NCI-H2029 treated with DMSO at 0.1 percent for 48 hours (cell line): ENCODE data around the gene TDRD9.
"Not testable (repeated sequence)": the region's sequence is repeated elsewhere in the genome, so short reads cannot be mapped to it uniquely, and the experiment has no call there.

Experiments
- DNase-seq: peaks from one replicate; lab custom pipeline; 2025; lab: John Stamatoyannopoulos, UW

TDRD9 gene, protein sequence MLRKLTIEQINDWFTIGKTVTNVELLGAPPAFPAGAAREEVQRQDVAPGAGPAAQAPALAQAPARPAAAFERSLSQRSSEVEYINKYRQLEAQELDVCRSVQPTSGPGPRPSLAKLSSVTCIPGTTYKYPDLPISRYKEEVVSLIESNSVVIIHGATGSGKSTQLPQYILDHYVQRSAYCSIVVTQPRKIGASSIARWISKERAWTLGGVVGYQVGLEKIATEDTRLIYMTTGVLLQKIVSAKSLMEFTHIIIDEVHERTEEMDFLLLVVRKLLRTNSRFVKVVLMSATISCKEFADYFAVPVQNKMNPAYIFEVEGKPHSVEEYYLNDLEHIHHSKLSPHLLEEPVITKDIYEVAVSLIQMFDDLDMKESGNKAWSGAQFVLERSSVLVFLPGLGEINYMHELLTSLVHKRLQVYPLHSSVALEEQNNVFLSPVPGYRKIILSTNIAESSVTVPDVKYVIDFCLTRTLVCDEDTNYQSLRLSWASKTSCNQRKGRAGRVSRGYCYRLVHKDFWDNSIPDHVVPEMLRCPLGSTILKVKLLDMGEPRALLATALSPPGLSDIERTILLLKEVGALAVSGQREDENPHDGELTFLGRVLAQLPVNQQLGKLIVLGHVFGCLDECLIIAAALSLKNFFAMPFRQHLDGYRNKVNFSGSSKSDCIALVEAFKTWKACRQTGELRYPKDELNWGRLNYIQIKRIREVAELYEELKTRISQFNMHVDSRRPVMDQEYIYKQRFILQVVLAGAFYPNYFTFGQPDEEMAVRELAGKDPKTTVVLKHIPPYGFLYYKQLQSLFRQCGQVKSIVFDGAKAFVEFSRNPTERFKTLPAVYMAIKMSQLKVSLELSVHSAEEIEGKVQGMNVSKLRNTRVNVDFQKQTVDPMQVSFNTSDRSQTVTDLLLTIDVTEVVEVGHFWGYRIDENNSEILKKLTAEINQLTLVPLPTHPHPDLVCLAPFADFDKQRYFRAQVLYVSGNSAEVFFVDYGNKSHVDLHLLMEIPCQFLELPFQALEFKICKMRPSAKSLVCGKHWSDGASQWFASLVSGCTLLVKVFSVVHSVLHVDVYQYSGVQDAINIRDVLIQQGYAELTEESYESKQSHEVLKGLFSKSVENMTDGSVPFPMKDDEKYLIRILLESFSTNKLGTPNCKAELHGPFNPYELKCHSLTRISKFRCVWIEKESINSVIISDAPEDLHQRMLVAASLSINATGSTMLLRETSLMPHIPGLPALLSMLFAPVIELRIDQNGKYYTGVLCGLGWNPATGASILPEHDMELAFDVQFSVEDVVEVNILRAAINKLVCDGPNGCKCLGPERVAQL (N-terminal part only)

GRCh38 chr14:103928011-103928890 lies at the start of gene TDRD9:
TSS of gene TDRD9 (plus strand) at chr14:103928456. CDS start at chr14:103928510, 54 bp downstream.
- no peak for DNase-seq

- no peak for DNase-seq
These were observed 49.1 kb upstream of the TDRD9 start for GRCh38 chr14:103879118-103879569.

DNA sequence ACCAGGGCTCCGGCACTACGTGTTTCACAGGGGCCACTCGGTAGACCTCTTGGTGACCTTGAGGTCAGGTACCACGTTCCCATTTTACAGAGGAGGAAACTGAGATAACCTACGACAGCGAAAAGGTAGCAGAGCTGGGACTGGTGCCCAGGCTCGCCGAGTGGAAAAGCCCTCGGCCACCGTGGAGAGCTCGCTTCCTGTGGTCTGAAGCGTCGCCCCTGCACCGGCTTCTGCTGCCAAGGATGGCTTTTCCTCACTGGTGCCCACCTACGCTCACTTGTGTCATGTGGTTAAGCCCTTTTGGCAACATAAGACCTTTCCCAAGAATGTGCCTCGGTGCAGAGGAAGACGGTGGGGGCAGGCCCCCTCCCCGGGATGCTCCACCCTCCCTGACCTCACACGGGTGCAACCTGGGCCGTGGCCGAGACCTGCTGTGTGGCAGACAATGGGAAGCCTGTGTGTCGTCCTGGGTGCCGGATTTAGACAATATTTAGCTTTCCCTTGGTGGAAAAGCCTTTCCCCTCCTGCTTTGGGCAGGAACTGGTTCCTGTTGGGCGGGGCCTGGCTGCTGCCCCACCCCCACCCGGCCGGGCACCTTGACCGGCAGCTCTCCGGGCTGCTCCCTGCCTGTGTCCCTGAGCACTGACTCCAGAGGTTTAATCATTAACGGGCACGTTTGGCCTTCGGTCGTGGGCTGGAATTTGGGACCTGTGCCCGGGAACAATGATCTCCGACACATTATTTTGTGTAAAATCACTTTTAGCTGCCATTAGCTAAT lies 48.5 kb upstream of the TDRD9 start:
- no peak for DNase-seq

DNA sequence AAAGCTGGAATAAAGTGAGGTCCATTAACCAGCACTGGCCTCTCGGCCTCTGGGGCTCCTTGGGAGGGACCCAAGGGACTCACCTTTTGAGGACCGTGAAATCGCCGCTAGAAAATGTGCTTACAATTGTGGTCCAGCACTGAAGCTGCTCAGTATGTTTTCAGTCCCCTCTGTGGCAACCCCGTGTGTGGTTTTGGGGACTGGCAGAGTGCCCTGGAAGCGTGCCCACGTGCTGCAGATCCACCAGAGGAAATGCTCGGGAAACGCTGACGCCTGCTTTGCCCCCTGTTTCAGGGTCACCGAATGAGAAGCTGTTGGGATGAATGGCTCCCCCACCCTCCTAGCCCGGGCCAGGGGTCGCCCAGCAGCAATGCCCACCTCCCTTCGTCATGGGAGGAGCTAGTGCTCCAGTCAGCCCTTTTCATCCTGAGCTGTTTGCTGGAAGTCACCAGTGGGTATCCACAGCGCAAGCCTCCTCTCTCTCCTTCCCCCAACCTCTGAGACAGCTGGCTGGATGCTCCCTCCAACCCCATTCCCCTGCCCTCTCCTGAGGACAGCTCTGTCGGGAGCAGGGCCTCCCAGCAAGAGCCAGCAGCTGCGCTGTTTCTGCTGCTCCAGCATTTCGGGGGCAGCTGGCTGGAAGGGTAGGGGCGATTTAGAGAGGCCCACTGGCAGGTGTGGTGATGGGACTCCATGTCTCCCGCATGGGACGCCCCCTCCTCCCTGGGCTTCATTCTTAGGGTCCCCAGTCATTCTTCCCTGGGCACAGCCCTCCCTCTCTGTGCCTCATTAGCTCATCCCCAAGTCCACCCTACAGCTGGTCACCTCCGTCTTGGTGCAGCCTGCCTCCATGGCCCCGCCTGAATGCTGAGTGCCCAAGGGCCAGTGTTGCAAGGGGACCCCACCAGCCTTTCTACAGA lies 47.6 kb upstream of the TDRD9 start:
- no peak for DNase-seq

- DNase-seq = no peak
These were observed 46.7 kb upstream of the TDRD9 start for GRCh38 chr14:103881268-103882201.

DNA sequence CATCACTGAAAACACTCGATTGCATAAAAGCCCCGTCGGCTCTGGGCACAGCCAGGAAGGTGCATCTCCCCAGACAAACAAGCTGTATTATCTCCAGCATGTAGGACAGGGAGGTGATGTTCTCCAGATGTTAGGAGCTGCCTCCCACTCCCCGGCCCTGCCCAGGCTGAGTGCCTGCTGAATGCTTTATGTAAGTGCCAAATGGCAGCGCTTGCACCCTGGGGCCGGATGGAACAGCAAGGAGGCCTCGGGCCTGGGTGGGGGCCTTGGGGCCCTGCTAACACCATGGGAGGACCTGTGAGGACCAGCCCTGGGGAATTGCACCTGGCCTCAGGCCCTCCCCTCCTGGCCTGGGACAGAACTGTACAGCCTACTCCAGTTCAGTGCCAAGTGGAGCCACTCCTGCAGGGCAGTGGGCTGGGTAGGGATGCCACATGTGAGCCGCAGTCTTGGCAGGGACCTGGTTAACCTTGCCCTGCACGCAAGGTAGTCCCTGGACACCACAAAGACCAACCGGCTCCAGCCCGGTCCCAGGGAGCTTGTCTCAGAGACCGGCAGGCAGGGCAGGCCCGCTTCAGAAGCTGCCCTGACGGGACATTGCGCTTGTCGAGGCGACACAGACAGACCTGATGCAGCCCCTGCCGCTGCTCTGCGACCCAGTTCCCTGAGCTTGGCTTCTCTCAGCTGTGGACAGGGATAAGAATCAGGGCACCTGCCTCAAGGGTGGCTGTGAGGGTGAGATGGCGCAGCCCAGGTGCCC lies 45.6 kb upstream of the TDRD9 start:
- no peak for DNase-seq

DNA sequence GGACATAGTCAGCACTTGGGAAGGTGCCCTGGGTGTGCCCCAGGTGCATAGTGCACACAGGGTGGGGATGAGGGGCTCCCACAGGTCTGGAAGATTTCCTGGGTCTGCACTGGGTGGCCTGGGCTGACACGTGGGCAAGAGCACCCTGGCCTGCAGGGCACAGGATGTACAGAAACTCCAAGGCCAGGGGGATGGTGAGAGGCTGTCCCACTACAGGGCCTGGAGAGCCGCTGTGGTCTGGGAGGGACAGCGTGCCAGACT lies 45.1 kb upstream of the TDRD9 start:
- DNase-seq = no peak

- no peak for DNase-seq
These were observed 43.4 kb upstream of the TDRD9 start for GRCh38 chr14:103884854-103885253.

- no peak for DNase-seq
These were observed 42.7 kb upstream of the TDRD9 start for GRCh38 chr14:103885509-103885932.

DNA sequence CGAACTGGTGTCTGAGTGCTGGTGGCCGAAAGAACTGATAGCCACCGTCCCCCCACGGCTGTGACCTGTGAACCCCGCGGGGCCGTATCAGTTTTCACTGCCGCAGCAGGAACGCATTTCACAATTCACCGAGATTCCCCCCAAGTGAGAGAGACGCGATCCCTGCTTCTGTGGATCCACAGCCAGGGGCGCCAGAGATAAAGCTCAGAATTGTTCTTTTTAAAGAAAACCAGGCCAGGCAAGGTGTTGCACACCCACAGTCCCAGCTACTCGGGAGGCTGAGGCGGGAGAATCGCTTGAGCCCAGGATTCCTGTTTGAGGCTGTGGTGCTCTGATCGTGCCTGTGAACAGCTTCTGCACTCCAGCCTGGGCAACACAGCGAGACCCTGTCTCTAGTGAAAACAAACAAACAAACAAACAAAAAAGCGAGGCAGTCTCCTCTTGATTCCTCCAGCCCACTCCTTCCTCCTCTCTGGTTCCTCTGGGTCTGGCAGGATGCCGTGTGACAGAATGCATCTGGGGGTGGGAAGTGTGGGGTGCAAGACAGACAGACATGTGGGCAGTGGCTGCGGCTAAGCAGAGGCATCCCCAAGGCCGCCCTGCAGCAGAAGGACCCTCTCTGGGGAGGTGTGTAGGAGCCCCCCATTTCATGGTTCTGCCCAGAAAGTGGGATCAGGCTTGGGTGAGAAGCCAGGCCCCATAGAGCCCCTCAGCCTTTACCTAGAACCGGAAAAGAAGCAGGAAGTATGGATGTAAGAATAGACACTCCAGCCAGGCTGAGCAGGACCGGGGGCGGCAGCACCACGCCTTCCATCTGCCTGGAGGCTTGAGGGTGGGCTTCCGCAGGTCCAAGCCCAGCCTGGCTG lies 41.7 kb upstream of the TDRD9 start:
- DNase-seq = no peak

DNA sequence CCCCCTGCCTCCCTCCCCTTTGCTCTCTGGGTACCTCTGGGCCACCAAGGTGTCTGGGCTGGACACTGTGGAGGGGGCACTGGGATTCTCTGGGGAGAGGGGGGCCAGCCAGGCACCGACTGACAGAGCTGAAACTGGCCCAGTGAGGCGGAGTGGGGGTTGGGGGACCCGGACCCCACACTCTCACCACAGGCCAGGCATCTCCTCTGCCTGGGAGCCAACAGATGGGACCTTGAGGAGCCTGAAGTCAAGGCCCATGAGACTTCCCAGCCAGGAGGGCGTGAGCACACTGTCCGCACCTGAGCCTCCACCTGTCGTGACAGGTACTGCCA lies 41.1 kb upstream of the TDRD9 start:
- no peak for DNase-seq

DNA sequence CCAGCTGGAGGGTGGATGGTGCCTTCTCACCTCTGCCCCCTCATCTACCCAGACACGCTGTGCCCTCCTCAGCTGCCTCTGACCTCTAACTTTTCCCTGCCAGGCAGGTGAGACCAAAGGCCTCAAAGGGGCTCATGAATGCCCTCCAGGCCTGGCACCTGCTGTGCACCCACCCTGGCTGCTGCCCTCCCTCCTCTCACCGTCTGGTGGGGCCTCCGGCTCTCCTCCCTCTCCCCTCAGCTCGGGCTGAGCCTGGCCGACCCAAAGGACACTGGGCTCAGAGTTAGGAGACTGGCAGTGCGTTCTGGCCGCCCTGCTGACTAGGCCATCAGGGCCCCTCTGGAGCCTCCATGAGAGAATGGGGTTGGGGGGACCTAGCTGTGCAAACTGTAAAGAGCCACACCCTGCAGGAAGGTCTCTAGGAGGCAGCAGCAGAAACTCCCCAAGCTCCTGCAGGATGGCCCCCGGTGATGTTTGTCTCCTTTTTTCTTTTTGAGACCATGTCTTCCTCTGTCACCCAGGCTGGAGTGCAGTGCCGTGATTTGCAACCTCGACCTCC lies 40.6 kb upstream of the TDRD9 start:
- no peak for DNase-seq

- not testable (repeated sequence) for DNase-seq
These were observed 39.3 kb upstream of the TDRD9 start for GRCh38 chr14:103889002-103889312.

DNA sequence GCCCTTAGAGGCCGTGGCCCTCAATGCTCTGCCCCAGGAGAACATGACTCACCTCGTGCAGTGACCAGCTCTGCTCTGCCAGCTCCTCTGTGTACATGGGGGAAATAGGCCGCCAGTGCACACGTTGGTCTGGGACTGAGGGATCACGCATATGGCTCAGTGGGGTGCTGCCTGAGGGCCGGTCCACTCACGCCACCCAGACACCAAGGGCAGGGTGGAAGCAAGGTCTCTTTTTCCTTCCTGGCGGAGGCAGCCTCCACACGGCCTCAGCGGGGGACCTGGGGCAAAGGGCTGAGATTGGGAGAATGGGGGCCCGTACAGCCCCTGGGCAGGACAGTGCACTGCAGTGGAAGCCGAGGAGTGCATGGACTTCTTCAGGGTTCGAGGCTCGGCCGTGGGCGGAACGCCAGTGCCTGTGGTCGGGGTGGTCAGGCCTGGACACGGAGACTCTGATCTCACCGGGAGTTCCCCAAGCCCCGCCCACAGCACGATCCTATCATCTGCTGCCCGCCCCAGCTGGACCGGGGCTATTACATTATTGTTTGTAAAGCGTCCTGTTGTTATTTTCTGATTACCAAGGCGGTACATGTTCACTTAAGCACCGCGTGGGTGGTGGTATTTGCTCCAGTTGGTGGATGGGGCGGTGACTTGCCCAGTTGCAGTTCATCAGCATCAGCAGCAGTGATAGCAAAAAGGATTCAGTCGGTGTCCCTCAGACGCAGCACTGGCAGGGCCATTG lies 38.8 kb upstream of the TDRD9 start:
- no peak for DNase-seq

DNA sequence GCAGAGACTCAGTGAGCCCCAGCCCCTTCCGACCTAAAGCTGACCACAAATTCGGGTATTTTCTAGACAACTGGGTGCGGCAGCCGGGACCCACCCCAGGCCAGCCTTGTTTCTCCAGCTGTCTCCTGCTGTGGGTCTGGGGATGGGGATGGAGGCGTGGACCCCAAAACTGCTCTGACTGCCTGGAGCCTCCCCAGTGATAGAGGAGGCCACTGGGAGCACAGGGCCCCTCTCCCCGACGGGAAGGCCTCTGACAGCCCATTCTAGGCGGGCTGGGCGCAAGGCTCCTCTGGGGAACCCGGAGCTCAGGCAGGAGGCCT lies 38.2 kb upstream of the TDRD9 start:
- DNase-seq = no peak
